Breast epithelium (tissue), 3 donors: ENCODE data around the gene NR2C1.

ENCODE experiments used
- POLR2A ChIP-seq: fragments of 450-650 bp; IDR thresholded peaks from one replicate; pipeline ENCODE4 v1.6.1; 2016; ENCODE audit warnings: antibody characterized with exemption, mild to moderate bottlenecking, moderate library complexity
- TF ChIP-seq, protein P1 (sequence below), 3 donors: fragments of 450-650 bp; IDR thresholded peaks; one replicate each; pipeline ENCODE4 v1.5.1; 2016 to 2017; ENCODE audit warnings: antibody characterized with exemption in 3 of 3, mild to moderate bottlenecking in 3 of 3, moderate library complexity in 3 of 3

DNA sequence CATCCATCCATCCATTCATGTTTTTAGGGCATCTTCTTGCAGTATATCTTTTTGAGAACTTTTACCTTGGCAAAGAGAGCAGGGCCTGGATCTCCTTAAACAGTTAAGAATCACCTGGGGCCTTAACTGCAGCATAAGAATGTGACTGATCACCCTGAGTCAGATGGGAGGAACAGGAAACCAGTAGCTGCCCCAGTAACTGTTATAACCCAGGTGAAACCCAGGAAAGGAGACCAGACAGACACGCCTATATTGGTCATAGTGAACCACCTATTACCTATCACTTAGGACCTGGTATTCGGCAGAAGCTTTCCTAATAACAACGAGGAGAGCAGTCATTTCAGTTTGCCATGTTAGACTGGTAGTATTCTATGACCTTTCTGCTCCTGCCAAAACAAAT, 43.4 kb upstream of the NR2C1 start:
- TF ChIP-seq, protein P1, sequence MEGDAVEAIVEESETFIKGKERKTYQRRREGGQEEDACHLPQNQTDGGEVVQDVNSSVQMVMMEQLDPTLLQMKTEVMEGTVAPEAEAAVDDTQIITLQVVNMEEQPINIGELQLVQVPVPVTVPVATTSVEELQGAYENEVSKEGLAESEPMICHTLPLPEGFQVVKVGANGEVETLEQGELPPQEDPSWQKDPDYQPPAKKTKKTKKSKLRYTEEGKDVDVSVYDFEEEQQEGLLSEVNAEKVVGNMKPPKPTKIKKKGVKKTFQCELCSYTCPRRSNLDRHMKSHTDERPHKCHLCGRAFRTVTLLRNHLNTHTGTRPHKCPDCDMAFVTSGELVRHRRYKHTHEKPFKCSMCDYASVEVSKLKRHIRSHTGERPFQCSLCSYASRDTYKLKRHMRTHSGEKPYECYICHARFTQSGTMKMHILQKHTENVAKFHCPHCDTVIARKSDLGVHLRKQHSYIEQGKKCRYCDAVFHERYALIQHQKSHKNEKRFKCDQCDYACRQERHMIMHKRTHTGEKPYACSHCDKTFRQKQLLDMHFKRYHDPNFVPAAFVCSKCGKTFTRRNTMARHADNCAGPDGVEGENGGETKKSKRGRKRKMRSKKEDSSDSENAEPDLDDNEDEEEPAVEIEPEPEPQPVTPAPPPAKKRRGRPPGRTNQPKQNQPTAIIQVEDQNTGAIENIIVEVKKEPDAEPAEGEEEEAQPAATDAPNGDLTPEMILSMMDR (IDR thresholded peaks at IDR 0.05), result no peak
- TF ChIP-seq POLR2A, result no peak
